D721Med (cell line): ENCODE data around the gene CHMP4B.

ENCODE experiments used
- DNase-seq: peaks from one replicate; pipeline ENCODE4 v3.0.0; 2011; ENCODE audit warnings: low spot score; ENCODE audit not compliant: insufficient read length
- FAIRE-seq: peaks from 2 replicates; lab custom pipeline; 2011; peaks lifted over from hg19 to GRCh38; lab: Jason Lieb, UNC
- TF ChIP-seq, protein P1 (sequence below): IDR thresholded peaks from 2 replicates; pipeline ENCODE4 v1.5.1; 2012; ENCODE audit warnings: mild to moderate bottlenecking, control low read depth; ENCODE audit not compliant: insufficient read depth; ENCODE audit errors: missing control alignments

CHMP4B gene

DNA sequence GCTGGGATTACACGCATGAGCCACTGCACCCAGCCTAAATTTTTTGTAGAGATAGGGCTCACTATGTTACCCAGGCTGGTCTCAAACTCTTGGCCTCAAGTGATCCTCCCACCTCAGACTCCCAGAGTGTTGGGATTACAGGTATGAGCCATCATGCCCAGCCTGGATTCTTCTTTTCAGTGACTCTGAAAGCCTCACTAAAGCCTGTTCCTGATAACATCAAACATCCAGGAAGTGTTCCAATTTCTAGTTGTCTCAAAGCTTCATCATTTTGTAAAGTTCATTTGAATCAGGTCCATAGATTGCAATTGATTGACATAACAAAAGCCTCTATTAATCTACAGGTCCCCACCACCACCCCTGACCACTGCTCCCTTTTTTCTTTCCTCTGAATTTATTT lies 29.2 kb upstream of the CHMP4B start:
- FAIRE-seq (no peak), DNase-seq (no peak)
- TF ChIP-seq, protein P1, sequence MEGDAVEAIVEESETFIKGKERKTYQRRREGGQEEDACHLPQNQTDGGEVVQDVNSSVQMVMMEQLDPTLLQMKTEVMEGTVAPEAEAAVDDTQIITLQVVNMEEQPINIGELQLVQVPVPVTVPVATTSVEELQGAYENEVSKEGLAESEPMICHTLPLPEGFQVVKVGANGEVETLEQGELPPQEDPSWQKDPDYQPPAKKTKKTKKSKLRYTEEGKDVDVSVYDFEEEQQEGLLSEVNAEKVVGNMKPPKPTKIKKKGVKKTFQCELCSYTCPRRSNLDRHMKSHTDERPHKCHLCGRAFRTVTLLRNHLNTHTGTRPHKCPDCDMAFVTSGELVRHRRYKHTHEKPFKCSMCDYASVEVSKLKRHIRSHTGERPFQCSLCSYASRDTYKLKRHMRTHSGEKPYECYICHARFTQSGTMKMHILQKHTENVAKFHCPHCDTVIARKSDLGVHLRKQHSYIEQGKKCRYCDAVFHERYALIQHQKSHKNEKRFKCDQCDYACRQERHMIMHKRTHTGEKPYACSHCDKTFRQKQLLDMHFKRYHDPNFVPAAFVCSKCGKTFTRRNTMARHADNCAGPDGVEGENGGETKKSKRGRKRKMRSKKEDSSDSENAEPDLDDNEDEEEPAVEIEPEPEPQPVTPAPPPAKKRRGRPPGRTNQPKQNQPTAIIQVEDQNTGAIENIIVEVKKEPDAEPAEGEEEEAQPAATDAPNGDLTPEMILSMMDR: no peak

DNA sequence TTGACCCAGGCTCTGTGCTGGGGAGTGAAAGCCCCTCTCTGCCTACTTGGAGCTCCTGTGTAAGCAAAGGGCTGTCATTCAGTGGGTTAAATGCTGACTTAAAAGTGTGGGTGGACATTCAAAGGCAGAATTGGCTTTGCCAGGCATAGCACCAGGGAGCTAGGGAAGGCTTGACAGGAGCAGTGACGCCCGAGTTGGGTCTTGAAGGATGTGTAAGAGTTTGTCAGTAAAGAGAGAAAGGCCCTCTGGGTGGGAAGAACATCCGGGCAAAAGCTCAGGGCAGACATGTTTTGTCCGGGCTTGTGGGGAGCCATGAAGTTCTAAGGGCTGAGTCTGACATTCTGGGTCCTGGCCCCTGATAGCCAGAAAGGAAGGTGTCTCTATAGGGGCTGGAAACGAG lies 27.9 kb upstream of the CHMP4B start:
- TF ChIP-seq, protein P1: no peak
- no peak for FAIRE-seq

DNA sequence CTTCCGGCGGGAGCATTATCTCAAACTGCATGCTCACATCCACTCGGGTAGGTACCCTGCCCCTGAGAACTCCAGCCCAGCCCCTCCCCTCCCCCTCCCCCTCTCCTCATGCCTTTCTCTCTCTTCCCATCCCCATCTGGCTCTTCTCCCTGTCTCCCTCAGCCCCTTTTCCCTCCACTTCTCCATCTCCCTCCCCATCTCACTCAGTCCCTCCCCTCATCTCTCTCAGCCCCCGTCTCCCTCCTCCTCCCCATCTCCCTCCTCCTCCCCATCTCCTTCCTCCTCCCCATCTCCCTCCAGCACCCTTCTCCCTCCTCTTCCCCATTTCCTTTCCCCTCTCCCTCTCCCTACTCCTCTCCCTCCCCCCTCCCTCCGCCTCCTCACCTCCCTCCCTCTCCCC lies 27.3 kb upstream of the CHMP4B start:
- TF ChIP-seq, protein P1: no peak
- DNase-seq (no peak), FAIRE-seq (no peak)

More for the DNA sequence above, 27.9 kb upstream of the CHMP4B start:
- no peak for DNase-seq

DNA sequence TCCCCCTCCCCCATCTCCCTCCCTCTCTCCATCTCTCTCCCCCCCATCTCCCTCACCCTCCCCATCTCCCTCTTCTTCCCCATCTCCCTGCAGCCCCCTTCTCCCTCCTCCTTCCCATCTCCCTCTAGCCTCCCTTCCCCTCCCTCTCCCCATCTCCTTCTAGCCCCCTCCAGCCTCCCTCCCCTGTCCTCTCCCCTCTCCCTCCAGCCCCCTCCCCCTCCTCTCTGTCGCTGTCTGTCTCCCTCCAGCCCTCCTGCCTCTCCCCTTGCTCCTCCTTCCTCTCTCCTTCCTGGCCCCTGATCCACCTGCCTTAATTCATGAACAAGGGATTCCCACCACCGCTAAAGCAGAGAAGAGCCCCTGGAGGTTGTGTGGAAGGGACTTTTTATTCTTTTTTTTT lies 26.9 kb upstream of the CHMP4B start:
- FAIRE-seq: no peak
- DNase-seq: no peak
- TF ChIP-seq, protein P1: no peak

DNA sequence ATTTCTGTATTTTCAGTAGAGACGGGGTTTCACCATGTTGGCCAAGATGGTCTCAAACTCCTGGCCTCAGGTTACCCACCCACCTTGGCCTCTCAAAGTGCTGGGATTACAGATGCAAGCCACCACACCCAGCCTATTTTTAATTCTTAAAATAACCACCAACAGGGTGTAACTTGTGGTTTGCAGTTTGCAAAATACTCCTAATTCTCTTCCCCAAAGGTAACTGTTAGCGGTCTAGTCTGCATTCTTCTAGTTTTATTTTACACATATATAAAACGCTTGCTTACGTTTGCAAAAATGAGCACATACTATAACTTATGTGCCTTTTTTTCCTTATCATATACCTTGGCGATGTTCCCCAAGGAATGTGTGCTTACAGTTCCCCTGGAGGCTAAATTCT lies 25.6 kb upstream of the CHMP4B start:
- no peak for FAIRE-seq
- TF ChIP-seq, protein P1: no peak

DNA sequence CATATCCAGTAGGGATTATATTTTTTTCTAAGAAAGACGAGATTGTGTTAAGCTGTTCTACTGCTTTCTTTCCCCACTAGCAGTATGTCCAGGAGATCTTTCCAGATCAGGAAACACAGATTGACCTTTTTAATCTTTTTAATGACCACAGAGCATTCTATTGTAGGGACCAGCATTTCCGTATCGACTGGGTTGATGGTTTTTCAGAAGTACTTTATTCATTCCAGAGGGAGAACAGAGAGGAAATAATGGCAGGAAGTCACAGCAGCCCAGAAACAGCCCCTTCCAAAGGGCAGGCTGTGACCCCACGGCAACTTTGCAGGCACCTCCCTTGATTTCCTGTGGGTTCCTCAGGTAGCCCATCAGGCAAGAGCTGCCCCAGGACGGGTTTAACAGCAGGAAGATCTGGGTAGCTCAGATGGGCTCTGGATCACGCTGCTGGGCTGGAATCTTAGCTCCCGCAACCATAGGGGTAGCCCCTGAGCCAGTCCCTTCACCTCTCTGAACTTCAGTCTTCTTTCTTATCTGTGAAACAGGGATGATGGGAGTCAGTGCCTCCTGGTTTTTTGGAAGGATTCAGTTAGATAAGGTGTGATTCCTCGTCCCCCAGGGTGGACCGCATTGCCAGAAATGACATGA lies 23.8 kb upstream of the CHMP4B start:
- no peak for DNase-seq
- FAIRE-seq: no peak
- TF ChIP-seq, protein P1: no peak

More for the DNA sequence above, 25.6 kb upstream of the CHMP4B start:
- no peak for DNase-seq

DNA sequence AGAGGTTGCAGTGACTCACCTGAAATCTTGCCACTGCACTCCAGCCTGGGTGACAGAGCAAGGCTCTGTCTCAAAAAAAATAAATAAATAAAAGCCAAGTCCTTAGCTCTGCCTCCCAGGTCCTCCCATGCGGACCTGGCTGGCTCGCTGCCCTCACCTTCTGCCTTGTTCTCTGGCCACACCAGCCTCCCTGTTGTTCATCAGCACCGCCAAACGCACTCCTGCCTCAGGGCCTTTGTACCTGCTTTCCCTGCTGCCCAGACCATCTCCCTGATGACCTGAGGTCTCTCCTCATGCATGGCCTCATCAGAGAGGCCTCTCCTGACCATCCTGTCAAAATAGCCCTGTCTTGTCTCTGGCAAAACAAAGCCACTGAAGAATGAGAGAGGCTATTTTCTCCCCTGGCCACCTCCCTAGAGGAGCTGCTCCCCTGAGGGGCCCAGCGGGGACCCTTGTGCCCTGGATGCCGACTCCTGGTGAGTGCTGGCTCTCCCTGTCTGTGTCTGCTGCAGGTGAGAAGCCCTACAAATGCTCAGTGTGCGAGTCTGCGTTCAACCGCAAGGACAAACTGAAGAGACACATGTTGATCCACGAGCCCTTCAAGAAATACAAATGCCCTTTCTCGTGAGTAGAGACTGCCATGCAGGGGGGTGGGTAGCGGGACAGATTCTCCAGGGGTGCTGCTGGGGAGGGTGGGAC lies 22.6 kb upstream of the CHMP4B start:
- TF ChIP-seq, protein P1: no peak
- DNase-seq (no peak), FAIRE-seq (no peak)
